Left kidney (tissue), 8 donors: ENCODE data around the gene SHISAL2A. TPM values are rescaled to one million over a fixed set of nuclear protein-coding genes. Genes with fewer than 3 reads are reported as not detected.

Experiments used
- DNase-seq: peaks from one replicate; pipeline ENCODE4 v3.0.0-alpha.2; 2013
- long read RNA-seq, 8 donors: transcript quantifications; one replicate each; lab custom pipeline, GENCODE V29; 2026
- polyA plus RNA-seq: library from polyadenylated mRNA; unstranded; fragments of 120-200 nt; gene quantifications from one replicate; pipeline ENCODE4 v1.2.1, GENCODE V29; 2013; ENCODE audit not compliant: insufficient read length

Gene SHISAL2A
- polyA plus RNA-seq = 2.2 TPM
- long read RNA-seq, donor 1 = 0 reads
- long read RNA-seq, donor 2, partial matches to known transcripts = 0 of 1 reads
- long read RNA-seq, donor 2, other reads (novel, unspliced or antisense) = 0 of 1 reads
- long read RNA-seq, donor 3, partial matches to known transcripts = 0 of 1 reads
- long read RNA-seq, donor 3, other reads (novel, unspliced or antisense) = 0 of 1 reads
- long read RNA-seq, donor 4 = 0 reads
- long read RNA-seq, donor 5, partial matches to known transcripts = 0 of 1 reads
- long read RNA-seq, donor 5, other reads (novel, unspliced or antisense) = 0 of 1 reads
- long read RNA-seq, donor 6 = 0 reads
- long read RNA-seq, donor 7 = 0 reads
- long read RNA-seq, donor 8 = 0 reads

DNA sequence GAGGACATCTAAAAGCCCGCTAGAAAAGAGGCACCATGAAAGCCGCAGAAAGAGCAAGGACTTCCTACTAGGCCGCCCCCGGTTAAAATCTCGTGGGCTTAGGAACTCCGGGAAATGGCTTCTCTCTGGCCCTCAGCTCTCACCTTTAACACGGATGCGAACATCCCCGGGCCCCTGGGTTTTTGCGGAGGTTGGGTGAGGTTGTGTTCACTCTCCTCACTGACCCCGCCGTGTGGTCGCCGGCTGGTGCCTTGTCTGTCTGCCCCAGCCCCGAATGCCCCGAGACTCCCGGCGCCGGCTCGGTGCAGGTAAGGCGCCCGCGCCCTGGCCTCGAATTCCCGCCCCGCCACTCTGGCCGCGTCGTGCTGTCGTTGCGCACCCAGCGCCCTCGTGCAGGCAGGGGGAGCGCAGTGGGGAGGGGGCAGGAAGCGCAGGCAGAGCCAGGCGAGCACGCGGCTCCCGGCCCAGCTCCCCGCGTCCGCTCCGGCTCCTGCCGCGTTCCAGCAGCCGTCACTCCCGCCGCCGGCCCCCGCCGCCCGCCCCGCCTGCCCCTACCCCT is at the start of gene SHISAL2A:
SHISAL2A (plus strand) TSS at position 437 of the 559 bp plus-strand sequence. CDS start 326 bp downstream, outside the sequence.
- peak; percentile 41 for DNase-seq

DNA sequence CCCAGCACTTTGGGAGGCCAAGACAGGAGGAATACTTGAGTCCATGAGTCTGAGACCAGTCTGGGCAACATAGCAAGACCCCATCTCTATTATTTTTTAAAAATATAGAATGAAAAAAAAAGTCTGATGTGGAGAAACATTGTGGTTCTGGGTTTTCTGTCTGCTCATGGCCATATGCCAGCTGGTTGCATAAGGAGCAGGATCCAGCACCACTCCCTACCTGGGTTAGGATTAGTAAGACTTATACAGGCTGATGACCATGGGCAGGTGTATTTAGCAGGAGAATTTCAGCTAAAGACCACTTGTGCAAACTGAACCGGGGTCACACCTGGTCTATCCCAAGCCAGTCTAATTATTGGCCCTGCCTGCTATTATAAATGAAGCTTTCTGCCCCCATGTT is 47.5 kb upstream of the SHISAL2A start:
- no peak for DNase-seq

DNA sequence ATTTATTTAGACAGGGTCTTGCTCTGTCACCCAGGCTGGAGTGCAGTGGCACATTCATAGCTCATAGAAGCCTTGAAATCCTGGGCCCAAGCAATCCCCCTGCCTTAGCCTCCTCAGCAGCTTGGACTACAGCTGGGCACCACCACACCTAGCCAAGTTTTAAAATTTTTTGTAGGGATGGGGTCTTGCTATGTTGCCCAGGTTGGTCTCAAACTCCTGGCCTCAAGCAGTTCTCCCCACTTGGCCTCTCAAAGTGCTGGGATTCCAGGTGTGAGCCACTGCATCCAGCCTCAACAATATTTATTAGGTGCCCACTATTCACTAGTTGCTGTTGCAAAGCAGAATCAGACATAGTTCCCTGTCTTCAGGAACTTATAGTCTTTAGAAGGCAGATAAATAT is 44.9 kb upstream of the SHISAL2A start:
- no peak for DNase-seq

DNA sequence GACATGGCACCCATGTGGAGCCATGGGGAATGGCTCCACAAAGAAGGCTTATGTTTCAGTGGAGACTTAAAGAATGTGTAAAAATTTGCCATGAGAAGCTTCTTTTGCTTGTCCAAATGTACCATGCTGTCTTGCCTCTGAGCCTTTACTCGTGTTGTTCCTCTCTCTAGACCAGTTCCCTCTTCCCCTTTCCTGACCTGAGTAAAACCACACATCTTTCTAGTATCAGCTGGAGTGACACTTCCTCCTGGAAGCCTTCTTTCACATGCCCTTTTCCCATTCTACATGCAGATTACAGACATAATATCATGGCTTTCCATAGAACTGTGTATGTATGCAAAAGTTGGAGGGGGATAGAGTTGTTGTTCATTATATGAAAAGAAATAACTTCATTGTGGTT is 44.4 kb upstream of the SHISAL2A start:
- no peak for DNase-seq

DNA sequence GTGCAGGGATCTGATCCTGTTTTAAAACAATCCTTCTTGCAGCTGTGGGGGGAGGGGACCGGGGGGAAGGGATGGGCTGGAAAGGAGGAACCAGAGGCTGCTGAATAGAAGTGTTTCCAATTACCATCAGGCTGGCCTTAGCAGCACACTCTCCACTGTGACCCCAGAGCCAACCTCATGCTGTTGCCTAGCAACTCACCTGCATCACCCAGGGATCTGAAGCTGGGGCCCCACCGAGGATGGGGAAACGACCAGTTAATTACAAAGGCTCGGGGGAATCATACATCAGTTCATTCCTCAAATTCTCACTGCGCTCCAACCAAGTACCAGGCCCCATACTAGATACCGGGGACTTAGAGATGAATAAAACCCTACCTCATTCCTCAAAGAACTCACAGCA is 42.7 kb upstream of the SHISAL2A start:
- peak; percentile 40 for DNase-seq

DNA sequence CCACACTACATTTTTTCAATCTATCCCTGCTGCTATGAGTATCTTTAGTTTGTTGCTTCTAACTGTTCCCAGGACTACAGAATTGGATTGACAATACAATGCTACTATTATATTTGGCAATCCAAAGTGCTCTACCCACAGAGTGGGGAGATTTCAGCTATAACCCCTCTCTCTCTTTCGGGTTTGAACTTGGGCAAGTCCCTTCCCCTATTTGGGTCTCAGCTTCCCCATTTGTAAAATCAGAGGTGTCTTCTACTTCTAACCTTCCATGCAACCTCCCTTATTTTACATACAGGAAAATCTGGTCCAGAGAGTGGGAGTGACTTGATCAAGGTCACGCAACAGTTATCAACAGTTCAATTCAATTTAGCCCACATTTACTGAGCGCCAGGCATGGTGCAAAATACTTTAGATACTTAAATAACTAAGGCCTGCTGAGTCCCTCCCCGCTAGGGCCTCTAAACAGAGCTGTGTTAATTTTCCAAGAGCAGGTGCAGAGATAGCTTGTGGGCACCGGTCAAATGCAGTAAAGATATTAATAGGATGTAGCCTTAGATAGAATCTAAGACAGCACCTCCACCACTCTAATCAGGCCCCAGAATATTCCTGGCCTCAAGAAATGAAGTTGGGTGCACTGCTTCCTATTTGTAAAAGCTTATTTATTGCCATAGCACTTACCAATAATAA is 40.2 kb upstream of the SHISAL2A start:
- no peak for DNase-seq

DNA sequence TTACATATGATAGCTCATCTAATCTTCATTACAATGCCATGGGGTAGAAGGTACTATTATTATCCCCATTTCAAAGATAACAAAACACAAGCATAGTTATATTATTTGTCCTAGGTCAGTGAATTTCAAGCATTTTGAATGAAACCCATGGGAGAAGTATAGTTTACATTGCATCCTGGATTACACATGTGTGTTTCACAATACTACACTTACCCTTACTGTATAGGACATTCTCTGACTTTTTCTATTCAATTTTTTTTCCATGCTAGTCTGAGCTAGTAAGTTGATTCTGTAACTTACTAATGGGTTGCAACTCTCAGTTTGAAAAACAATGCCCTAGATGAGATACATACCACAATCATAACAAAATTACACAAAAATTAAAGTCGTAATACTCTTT is 39.5 kb upstream of the SHISAL2A start:
- no peak for DNase-seq

DNA sequence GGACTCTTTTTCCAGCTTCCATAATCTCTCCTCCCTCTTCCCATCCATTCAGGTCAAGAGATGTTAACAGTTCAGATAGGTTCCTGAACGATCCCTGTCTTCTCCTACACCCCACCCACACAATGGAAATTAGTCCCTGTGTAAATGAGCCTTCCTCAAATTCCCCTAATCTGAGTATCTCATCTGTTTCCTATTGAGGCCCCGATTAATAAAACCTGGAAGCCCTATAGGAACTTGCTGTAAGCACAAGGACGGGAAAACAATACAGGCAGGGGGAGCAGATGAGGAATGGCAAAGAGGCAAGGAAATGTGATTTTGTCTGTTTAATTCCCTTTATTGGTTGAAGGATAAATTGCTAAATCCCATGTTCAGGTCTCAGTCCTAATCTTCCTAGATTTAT is 37.9 kb upstream of the SHISAL2A start:
- no peak for DNase-seq

DNA sequence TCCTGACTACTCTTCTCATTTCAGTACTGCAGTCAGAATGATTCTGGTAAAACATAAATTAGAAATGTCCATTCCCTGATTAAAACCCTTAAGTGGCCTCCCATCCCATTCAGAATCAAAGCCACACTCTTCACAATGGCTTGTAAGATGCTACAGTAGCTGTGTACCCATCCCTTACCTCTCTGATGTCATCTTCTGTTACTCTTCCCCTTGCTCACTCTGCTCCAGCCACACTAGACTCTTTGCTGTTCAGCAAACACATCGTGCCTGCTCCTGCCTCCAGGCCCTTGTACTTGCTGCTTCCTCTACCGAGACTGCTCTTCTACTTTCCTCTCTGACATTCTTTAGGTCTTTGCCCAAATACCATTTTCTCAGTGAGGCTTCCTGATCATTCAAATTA is 35.1 kb upstream of the SHISAL2A start:
- DNase-seq = no peak

DNA sequence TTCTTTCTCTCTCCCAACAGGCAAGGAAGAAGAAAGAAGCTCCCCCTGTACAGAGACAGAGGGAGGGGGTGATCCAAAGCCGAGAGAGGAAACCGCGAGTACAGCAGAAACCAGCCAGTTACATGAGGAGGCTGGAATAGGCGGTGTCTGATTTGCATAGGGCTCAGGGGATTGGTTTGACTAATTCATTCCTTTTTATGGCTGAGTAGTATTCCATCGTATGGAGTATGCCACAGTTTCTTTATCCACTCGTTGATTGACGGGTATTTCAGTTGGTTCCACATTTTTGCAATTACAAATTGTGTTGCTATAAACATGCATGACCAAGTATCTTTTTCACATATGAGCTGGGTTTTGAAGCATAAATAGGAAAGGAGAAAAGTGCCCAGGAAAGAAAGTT is 34.2 kb upstream of the SHISAL2A start:
- DNase-seq = no peak

DNA sequence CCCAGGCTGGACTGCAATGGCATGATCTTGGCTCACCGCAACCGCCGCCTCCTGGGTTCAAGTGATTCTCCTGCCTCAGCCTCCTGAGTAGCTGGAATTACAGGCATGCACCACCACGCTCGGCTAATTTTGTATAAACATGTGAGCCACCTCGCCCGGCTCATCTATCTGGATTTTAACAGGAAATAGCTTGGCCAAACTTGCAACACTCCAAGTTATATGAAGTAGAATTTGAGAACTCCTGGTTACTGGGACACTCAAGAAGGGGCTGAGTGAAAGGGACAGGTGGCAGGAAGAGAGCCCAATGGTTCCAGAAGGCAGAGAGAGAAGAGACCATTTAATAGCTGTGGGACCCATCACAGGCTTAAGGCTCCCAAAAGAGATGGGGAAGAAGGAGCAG is 33.7 kb upstream of the SHISAL2A start:
- DNase-seq = no peak

DNA sequence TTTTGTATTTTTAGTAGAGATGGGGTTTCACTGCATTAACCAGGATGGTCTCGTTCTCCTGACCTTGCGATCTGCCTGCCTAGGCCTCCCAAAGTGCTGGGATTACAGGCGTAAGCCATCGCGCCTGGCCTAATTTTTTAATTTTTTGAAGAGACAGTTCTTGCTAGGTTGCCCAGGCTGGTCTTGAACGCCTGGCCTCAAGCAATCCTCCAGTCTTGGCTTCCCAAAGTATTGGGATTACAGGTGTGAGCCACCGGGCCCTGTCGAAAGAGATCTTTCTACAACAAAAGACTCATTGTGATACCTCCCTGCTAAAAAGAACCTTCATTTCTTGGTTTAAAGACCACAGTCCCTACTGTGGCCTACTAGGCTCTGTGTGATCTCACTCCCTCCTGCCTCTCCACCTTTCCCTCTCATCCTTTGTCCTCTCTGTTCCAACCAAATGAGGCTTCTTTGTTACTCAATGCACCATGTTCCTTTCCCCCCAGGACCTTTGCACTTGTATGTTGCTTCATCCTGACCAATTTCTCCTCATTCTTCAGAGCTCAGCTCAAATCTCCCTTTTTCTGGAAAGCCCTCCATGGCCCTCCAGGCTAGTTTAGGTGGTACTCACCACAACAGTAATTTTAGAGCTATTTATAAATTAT is 32.3 kb upstream of the SHISAL2A start:
- DNase-seq = no peak

DNA sequence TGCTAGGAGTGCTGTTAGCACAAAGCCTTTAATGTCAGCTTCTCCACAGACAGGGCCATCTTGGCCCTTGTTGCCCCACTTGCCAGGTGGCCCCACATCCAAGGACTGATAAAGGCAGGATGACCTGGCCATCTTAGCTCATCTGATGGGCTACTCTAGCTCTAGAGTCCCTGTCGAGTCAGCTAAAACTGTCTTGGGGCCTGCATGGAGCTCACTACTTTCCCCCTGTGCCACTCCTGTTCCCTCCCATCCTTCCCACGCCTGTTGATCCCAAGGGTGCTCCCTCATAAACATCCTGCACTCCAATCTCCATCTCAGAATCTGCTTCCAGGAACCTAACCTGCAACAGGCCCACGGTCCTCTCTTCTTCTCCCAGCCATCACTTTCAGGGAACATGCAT is 31.4 kb upstream of the SHISAL2A start:
- no peak for DNase-seq

DNA sequence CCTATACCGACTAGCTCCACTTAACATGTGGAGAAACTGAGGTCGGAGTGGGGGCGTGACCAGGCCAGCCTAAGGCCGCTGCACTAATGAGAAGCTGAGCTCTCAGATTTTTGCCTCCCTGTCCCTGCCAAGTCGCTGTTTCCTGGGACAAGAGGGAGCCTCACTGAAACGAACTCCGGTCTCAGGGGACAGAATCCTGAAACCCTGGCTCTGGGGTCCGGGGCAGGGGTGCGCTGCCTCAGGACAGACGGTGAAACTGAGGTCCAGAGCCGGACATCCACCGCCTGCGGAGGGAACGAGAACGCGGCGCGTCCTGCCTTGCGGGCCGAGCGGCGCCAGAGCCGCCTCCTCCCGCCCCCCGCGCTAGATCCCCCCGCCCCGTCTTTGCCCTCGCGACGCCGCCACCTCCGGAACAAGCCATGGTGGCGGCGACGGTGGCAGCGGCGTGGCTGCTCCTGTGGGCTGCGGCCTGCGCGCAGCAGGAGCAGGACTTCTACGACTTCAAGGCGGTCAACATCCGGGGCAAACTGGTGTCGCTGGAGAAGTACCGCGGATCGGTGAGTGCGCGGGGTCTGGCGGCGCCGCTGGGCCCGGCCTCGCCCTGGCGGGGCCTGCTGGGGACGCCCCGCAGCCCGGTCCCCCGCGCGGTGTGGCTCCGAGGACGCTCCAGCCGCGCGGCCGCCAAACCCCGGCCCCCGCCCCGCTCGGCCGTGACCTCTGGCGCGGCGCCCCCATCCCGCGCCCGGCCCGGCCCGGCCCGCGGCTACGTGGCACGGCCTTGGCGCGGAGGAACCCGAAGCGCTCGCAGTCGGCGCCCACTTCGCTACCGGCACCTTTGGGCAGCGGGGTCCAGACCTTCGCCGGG is 30.7 kb upstream of the SHISAL2A start, which contains the start of gene GPX7:
GPX7 (plus strand) TSS at position 381 of the 865 bp plus-strand sequence; CDS start at position 420, 39 bp downstream.
- peak; percentile 37 for DNase-seq

DNA sequence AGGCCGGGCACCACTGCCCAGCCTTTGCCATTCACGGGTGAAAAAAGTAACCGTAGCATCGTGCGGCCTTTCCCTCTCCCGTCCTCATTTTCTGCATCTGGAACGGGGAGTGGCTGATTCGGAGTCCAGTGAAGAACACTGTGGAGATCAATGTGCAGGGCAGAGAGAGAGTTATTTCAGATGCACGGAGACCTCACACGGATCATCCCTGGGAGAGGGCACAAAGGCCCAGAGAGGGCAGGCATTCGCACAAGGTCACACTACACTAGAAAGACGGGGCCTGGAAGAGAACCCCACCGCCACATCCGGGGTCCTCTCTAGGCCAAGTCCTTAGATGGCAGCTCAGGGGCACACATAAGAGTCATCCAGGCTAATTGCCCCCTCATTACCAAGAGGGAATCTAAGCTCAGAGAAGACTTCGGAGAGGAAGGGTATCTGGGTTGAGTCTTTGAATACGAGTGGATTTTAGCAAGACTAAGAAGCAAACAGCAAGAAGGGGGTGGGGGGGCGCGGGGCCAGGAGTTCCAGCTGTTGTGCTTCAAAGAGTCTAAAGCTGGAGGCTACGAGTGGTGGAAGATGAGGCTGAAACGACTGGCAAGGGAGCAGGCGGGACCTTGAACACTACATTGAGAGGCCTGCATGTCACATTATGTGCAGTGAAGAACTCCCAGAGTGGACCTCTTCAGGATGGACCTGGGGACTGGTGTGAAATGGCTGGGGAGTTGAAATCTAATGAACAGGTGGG is 29.9 kb upstream of the SHISAL2A start:
- DNase-seq = peak; percentile 24

DNA sequence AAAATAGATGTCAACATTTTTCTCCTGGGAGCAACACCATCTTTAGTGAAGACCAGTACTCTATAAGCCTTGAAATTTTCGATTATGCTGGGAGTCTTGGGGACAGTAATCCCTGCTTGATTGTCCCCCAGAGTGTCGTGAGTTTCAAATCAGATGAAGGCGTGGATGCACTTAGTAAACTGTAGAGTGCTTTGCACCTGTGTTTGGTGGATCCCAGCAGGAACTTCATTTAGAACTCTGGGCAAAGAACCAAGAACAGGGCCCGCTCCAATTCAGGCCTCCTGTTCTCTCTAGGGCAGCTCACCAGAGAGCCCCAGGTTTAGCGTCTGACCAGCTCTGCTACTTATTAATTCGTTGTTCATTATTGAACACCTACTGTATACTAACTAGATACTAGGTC is 29.3 kb upstream of the SHISAL2A start:
- DNase-seq = no peak

DNA sequence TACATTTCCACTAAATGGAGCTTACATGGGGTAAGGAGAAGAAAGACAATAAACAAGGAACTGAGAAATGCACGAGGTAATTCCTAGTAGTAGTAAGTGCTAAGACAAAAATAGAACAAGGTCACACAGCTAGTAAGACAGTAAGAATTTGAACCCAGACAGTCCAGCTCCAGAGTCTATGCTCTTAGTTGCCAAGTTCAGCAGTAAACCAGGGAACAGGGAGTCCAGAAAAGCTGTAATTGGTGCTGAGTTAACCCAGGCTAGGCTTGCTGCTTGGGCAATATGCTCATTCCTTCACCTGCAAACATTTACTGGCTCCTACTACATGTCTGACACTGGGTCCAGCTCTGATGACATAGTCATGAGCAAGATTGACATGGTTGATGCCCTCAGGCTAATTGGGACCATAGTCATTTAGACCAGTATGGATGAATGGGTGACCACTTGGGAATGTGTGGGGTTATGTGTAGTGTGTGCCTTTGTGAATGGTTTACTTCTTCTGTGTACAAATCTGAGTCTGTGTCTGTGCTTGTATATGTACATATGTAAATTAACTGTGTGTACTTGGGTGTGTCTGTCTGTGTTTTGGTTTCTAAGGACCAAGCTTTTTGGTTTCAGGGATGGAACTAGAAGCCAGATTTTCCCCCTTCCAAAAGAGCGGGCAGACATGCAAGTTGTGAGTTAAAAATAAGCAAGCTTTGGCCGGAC is 28.8 kb upstream of the SHISAL2A start:
- no peak for DNase-seq

DNA sequence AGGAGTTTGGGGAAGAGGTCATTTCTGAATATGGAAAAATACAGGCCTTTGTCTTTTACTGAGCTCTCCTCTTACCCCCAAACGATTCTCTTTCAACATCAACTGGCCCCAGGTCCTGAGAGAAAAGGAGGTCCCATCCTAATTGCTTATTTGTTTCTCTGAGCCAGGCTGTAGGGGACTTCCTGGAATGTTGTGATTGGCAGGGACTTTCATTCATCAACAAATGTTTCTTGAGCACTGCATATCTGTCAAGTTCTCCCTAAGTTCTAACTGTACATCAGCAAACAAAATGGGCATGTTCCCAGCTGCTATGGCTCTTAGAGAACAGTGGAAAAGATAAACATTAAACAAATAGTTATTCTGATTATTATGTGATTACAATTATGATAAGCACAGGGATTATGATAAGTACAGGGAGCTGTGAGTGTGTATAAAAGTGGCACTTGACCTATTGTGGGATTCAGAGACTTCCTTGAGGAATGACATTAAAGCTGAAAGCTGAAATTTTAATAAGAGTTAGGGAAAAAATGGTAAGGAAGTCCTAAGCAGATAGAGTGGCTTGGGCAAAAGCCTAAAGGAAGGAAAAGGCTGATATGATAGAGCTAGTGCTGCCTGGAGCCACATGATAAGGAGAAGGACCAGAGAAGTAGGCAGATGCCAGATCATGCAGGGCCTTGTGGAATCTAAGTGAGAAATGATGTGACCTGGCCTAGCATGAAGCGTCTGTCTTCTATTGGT is 19.2 kb upstream of the SHISAL2A start:
- DNase-seq = no peak

DNA sequence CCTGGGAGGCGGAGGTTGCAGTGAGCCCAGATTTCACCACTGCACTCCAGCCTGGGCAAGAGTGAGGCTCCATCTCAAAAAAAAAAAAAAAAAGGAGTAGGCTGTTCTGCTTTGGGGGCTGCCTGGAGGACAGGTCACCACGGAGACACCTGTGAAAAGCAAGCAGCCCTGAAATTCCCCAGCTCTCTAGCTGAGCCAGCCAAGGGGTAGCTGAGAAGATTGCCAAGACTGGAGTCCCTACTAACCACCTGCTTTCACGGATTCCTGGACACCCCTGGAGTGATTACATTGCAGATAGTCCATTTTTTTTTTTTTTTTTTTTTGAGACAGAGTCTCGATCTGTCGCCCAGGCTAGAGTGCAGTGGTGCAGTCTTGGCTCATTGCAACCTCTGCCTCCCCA is 18.3 kb upstream of the SHISAL2A start:
- no peak for DNase-seq
